Endodermal cell (in vitro differentiated cells): ENCODE data around the gene OXTR. TPM values are rescaled to one million over a fixed set of nuclear protein-coding genes. Genes with fewer than 3 reads are reported as not detected.
A peak's percentile ranks its signal among the peaks of the same experiment; 100 is the strongest.

Experiments
- DNase-seq: peaks from one replicate; pipeline ENCODE4 v3.0.0-alpha.2; 2017
- H3K27ac ChIP-seq: 2 replicates; pipeline ENCODE4 v1.5.1; 2013; ENCODE audit warnings: mild to moderate bottlenecking, low read depth, low read length, moderate library complexity
- H3K27me3 ChIP-seq: 2 replicates; pipeline ENCODE4 v1.6.1; 2013; ENCODE audit warnings: mild to moderate bottlenecking, low read length, moderate library complexity; ENCODE audit not compliant: insufficient read depth, control insufficient read depth, poor library complexity, severe bottlenecking
- H3K36me3 ChIP-seq: 2 replicates; pipeline ENCODE4 v1.7.0; 2013; ENCODE audit warnings: mild to moderate bottlenecking, low read length, moderate library complexity; ENCODE audit not compliant: control insufficient read depth, insufficient read depth
- H3K4me1 ChIP-seq: one replicate; pipeline ENCODE4 v1.7.0; 2013; ENCODE audit warnings: low read length; ENCODE audit not compliant: control insufficient read depth, insufficient read depth
- H3K4me3 ChIP-seq: 2 replicates; pipeline ENCODE4 v1.5.1; 2013; ENCODE audit warnings: mild to moderate bottlenecking, low read length, moderate library complexity
- H3K9ac ChIP-seq: 2 replicates; pipeline ENCODE4 v1.6.1; 2013; ENCODE audit warnings: mild to moderate bottlenecking, low read length, moderate library complexity; ENCODE audit not compliant: poor library complexity, severe bottlenecking; ENCODE audit errors: extremely low read depth
- H3K9me3 ChIP-seq: 2 replicates; pipeline ENCODE4 v1.6.1; 2013; ENCODE audit warnings: mild to moderate bottlenecking, low read length, moderate library complexity; ENCODE audit not compliant: control insufficient read depth
- H3K27ac Mint-ChIP-seq: 2 replicates; pipeline ENCODE4 v1.8.0; 2020; ENCODE audit warnings: mixed read lengths
- H3K27me3 Mint-ChIP-seq: 2 replicates; pipeline ENCODE4 v1.8.0; 2021; ENCODE audit warnings: mild to moderate bottlenecking, mixed read lengths; ENCODE audit not compliant: insufficient read depth
- H3K36me3 Mint-ChIP-seq: 2 replicates; pipeline ENCODE4 v1.8.0; 2020; ENCODE audit warnings: low read depth, mixed read lengths
- H3K4me1 Mint-ChIP-seq: 2 replicates; pipeline ENCODE4 v1.8.0; 2020; ENCODE audit warnings: mixed read lengths
- H3K4me3 Mint-ChIP-seq: 2 replicates; pipeline ENCODE4 v1.8.0; 2020; ENCODE audit warnings: mild to moderate bottlenecking, moderate library complexity, mixed read lengths
- H3K9me3 Mint-ChIP-seq: 2 replicates; pipeline ENCODE4 v1.8.0; 2020; ENCODE audit warnings: mild to moderate bottlenecking, mixed read lengths
- CTCF ChIP-seq: fragments of 200-600 bp; sonication (generic); conservative IDR thresholded peaks from 2 replicates; pipeline ENCODE4 v1.5.0; 2021; ENCODE audit warnings: antibody characterized with exemption, mild to moderate bottlenecking
- WGBS, 2 experiments: methylation state at CpG; one replicate each; pipeline versions ENCODE4 v1.1.5 to v1.1.7; 2013; ENCODE audit warnings: missing lambda C conversion rate in 2 of 2, mixed read lengths in 1 of 2; ENCODE audit not compliant: insufficient coverage in 1 of 2, insufficient read length in 1 of 2; 5-methylcytosine and 5-hydroxymethylcytosine counted together
- total RNA-seq, 2 donors: library from RNA; stranded (reverse); fragmentation: NEBNext Ultra II Directional in 1 of 2; extraction: Animal tissue kit (Norgen Biotek cat#: 25700) in 1 of 2; gene quantifications; 2 replicates in 1 of 2; 3 replicates in 1 of 2; pipeline ENCODE4 v1.2.1, GENCODE V29; 2021

OXTR gene
- total RNA-seq, 2 donors from 2014 or later: 10.6 to 13.1 TPM

- Mint-ChIP-seq H3K4me1 (no peaks in the 10 kb centered on the region), H3K27me3 (peaks cover 4% of the 10 kb centered on the region), H3K27ac (no peak overlapping the region), H3K4me3 (no peak overlapping the region), H3K36me3 (no peaks in the 10 kb centered on the region), H3K9me3 (peaks cover 15% of the 10 kb centered on the region)
- Histone ChIP-seq H3K9ac (no peak overlapping the region), H3K27ac (no peak overlapping the region), H3K4me3 (no peak overlapping the region), H3K4me1 (no peaks in the 10 kb centered on the region), H3K9me3 (peaks cover 18% of the 10 kb centered on the region), H3K36me3 (no peaks in the 10 kb centered on the region), H3K27me3 (no peaks in the 10 kb centered on the region)
- 57 to 95% methylated on average over 1 to 3 of the region's 3 CpGs for WGBS, 2 experiments
- TF ChIP-seq CTCF: no peak
- DNase-seq: no peak
These were observed 32.8 kb upstream of the OXTR start for GRCh38 chr3:8802256-8802655.

GRCh38 chr3:8800016-8800415, 30.6 kb upstream of the OXTR start:
- Mint-ChIP-seq H3K27me3 (peaks cover 2% of the 10 kb centered on the region), H3K9me3 (peaks cover 15% of the 10 kb centered on the region), H3K27ac (no peak overlapping the region), H3K36me3 (no peaks in the 10 kb centered on the region), H3K4me3 (no peak overlapping the region), H3K4me1 (no peaks in the 10 kb centered on the region)
- Histone ChIP-seq H3K9me3 (peaks cover 18% of the 10 kb centered on the region), H3K4me1 (no peaks in the 10 kb centered on the region), H3K27ac (no peak overlapping the region), H3K4me3 (no peak overlapping the region), H3K27me3 (no peaks in the 10 kb centered on the region), H3K9ac (no peak overlapping the region), H3K36me3 (no peaks in the 10 kb centered on the region)
- WGBS, 2 experiments: 78 to 79% methylated on average over 3 of the region's 3 CpGs
- no peak for TF ChIP-seq CTCF
- DNase-seq: no peak

- H3K36me3 Mint-ChIP-seq: no peaks in the 10 kb centered on the region
- no peak overlapping the region for H3K4me3 Mint-ChIP-seq
- no peak overlapping the region for H3K9ac ChIP-seq
- DNase-seq: no peak
- peaks cover 9% of the 10 kb centered on the region for H3K4me1 Mint-ChIP-seq
- H3K27ac ChIP-seq: no peak overlapping the region
- H3K27me3 Mint-ChIP-seq: peaks cover 2% of the 10 kb centered on the region
- H3K9me3 ChIP-seq: peaks cover 2% of the 10 kb centered on the region
- H3K9me3 Mint-ChIP-seq: no peaks in the 10 kb centered on the region
- WGBS, 2 experiments: 88 to 95% methylated on average over 2 to 3 of the region's 3 CpGs
- H3K27me3 ChIP-seq: no peaks in the 10 kb centered on the region
- H3K4me3 ChIP-seq: no peak overlapping the region
- TF ChIP-seq CTCF: no peak
- peak overlapping the region; percentile 28 for H3K27ac Mint-ChIP-seq
- H3K4me1 ChIP-seq: peaks cover 5% of the 10 kb centered on the region
- no peaks in the 10 kb centered on the region for H3K36me3 ChIP-seq
These were observed 24.8 kb upstream of the OXTR start for GRCh38 chr3:8794247-8794646.
